NCI-H2196 (cell line): Measurements from ENCODE around the gene NFATC3.

Experiments
- DNase-seq: peaks from one replicate; lab custom pipeline; 2025; ENCODE audit not compliant: unreplicated experiment; lab: John Stamatoyannopoulos, UW

The NFATC3 gene

DNA sequence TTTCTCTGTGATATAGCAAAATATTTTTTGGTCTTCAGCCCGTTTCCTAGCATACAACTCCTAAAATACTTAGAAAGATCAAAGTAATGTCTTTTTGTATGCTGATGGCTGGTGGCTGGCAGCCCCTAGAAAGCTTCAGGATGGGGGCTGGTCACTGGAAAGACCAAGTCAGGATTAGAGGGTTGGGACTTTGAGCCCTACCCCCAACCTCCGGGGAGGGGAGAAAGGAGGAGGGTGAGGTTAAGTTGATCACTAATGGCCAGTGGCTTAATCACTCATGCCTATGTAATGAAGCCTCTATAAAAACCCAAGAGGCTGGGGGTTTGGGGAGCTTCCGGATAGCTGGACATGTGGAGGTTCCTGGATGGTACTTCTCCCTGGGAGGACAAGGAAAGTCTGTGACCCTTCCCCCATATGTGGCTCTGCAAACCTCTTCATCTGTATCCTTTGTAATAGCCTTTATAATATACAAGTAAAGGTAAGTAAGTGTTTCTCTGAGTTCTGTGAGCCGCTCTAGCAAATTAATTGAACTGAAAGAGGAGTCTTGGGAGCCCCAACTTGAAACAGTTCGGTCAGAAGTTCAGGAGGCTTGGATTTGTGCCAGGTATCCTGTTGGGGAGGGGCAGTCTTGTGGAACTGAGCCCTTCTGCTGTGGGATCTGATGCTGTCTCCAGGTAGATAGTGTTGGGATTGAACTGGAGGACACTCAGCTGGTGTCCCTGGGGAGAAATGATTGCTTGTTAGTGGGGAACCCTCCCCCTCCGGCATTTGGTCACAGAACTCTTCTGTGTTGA is 182.6 kb downstream of the NFATC3 start:
- no peak for DNase-seq

DNA sequence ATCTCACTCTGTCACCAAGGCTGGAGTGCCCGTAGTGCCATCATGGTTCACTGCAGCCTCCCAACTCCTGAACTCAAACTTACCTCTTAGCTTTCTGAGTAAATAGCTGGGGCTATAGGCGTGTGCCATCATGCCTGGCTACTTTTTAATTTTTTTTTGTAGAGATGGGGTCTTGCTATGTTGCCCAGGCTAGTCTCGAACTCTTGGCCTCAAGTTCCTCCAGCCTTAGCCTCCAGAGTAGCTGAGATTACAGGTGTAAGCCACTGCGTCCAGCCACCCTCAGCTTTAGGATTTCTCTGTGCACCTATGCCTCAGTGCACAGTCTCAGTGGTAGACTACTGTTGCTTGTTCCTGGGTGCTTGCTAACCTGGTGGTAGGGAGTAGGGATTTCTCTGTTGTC is 184.6 kb downstream of the NFATC3 start:
- no peak for DNase-seq

GRCh38 chr16:68270353-68270752 is 185.2 kb downstream of the NFATC3 start:
- DNase-seq = no peak

DNA sequence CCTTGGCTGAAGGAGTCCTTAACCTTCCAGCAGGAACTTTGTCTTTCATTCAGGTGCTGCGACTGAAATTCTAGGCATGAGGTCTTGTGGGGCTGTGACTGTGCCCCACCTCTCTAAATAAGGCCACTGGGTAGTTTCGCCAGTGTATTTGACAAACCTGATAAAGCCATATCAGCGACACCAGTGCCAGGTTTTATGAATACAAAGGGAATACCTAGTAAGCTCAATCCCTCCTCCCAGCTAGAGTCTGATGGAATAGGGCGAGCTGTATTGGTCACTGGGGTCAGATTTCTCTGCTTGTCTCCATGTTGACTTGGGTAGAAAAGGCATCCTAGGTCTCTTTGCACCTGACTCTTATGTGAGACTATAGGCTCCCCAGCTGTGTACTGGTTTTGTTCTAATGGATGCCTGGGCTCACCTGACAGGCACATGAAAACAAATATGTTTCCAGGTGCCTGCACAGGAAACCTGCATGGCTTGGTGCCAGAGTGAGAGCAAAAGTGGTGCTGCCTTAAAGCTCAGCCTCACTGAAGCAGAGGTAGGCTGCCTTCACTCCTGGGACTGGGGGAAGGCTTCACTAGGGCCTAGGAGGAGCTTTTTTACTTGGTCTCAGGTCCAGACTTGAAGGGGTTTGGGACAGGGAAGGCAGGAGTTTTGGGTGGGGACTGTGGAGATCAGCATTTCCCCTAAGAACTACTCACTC is 187.5 kb downstream of the NFATC3 start:
- DNase-seq = peak; percentile 65

- no peak for DNase-seq
These were observed 188.3 kb downstream of the NFATC3 start for GRCh38 chr16:68273459-68273858.

DNA sequence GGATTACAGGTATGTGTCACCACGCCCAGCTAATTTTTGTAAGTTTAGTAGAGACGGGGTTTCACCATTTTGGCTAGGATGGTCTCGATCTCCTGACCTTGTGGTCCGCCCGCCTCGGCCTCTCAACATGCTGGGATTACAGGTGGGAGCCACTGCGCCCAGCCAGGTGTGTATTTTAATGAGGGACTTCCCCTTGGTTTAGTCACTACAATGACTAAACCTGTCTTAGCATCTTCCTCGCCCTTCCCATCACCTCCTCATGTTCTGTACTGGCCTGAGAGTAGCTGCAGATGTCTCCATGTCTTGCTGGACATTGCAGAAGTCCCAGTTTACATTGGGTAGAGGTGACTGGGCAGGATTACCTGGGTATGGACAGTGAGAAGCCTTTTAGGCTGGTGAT is 188.7 kb downstream of the NFATC3 start:
- DNase-seq = no peak

GRCh38 chr16:68274441-68274840 is 189.3 kb downstream of the NFATC3 start:
- no peak for DNase-seq

DNA sequence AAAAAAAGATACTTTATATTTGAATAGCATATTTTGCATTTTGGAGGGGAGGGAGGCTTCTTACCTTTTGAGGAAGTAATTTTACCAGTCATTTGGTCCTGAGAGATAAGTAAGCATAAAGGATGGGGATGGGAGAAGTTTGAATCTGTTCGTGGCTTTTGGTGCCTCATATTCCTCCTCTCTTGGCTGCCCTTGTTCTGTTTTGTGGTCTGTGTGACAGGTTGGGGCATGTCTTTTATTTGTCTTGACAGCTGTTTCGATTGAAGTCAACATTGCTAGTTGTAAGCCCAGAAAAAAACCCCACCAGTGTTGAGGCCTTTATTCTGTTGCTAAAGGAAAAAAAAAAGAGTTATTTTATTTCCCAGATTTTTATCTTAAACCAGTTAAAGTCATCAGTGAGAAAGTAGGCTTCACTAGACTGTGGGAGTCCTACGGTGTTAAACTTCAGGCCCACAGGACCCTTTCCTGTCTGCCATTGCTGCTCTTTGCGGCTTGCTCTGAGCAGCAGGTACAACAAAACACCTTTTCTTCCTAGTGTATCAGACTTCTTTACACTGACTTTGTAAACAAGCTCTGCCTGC is 190.5 kb downstream of the NFATC3 start:
- peak; percentile 35 for DNase-seq

GRCh38 chr16:68276223-68276622 is 191.1 kb downstream of the NFATC3 start:
- no peak for DNase-seq
